Jurkat, Clone E6-1 (cell line): ENCODE results near the gene SPPL2A.

Source experiments
- DNase-seq: peaks from one replicate; pipeline ENCODE4 v3.0.0-alpha.2; 2011; ENCODE audit warnings: low read depth, low spot score
- H3K4me3 ChIP-seq: 2 replicates; pipeline ENCODE4 v1.5.1; 2011; ENCODE audit warnings: mild to moderate bottlenecking, low read length, control low read depth, moderate library complexity

SPPL2A gene

GRCh38 chr15:50777042-50777441 lies 11.5 kb upstream of the SPPL2A start:
- H3K4me3 ChIP-seq = no peak overlapping the region

DNA sequence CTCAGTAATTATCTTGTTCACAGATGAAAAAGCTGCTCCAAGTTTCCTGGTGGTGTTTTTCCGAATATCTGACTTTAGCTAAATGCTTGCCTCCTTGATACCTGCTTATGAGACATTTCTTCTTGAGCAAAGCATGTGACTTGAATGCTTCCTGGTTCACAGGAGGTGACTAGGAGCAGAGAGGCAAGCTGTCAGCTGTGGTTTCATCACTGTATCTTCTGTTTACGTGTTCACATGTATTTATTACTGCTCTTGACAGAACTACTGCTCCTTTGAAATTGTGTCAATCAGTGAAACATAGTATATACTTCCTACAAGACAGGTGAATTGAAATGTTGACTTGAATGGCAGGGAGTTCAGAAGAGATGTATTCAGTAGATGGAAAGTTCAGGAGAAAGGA lies 8.9 kb upstream of the SPPL2A start:
- DNase-seq = peak; percentile 20
- H3K4me3 ChIP-seq = no peak overlapping the region

More at GRCh38 chr15:50777042-50777441, 11.5 kb upstream of the SPPL2A start:
- no peak for DNase-seq

DNA sequence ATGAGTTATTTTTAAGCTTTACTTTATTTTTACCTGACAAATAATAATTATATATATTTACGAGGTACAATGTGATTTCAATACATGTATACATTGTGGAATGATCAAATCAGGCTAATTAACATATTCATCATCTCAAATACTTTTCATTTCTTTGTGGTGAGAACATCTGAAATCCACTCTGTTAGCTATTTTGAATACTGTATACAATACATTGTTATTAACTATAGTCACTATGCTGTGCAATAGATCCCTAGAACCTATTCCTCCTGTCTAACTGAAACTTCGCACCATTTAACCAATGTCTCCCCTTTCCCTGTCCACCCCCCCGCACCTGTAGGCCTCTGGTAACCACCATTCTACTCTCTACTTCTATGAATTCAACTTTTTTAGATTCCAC lies 7.9 kb upstream of the SPPL2A start:
- DNase-seq = no peak
- H3K4me3 ChIP-seq = no peak overlapping the region

- H3K4me3 ChIP-seq = no peak overlapping the region
- DNase-seq = no peak
Observed at GRCh38 chr15:50767332-50767861, 1.9 kb upstream of the SPPL2A start.

DNA sequence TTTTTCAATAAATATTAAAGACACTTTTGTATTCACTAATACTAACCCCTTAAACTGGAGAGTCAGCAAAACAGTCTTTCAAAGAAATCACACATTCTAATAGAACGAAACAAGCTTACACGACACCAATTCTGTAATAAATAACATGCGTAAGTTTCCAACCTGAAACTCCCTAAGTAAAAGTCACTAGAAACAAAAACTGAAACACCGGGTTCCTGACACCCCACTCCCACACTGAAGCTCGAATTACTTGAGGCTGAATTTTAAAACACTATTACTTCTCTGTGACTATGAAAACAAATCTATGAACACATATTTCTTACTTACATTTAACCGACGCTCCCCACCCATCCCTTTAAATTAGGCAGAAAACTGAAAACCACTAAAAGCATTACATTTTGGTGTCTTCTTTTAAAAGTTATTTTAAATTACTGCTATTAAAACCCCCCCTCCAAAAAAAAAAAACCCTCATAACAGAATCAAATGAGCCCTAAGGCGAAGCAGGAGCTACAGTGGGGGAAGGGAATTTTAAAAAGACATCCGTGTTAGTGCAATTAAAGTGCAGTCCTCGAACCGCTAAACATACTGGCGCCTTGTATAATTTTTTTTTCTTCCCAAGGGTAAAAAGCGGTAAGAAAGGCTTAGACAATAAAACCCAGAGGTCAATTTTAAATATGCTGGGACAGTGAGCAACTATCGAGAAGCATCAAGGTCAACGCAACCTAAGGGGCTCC lies 878 bp downstream of the SPPL2A start:
- no peak for DNase-seq
- peak overlapping the region; percentile 84 for H3K4me3 ChIP-seq

GRCh38 chr15:50758712-50759205 lies 6.7 kb downstream of the SPPL2A start:
- no peak for DNase-seq
- H3K4me3 ChIP-seq = no peak overlapping the region

- no peak for DNase-seq
- H3K4me3 ChIP-seq = no peak overlapping the region
Observed at GRCh38 chr15:50753463-50753862, 12.0 kb downstream of the SPPL2A start.

DNA sequence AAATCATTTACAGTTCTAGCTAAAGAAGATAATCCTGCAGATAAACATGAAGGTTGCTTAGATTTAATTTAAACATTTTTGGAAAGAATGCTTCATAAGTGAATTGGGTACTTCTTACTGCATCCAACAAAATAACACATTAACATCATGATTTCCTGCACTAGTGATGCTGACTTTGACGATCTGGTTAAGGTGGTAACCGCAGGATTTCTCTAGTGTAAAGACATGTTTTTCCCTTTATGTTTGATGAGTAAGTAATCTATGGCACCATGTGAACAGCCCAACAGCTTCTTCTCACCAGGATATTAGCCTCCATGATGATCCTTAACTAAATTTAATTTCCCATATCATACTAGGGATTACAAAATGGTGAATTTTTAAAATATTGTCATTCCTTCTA lies 14.1 kb downstream of the SPPL2A start:
- no peak overlapping the region for H3K4me3 ChIP-seq

GRCh38 chr15:50750227-50750705 lies 15.2 kb downstream of the SPPL2A start:
- DNase-seq = no peak
- H3K4me3 ChIP-seq = no peak overlapping the region

More for the DNA sequence above, 14.1 kb downstream of the SPPL2A start:
- no peak for DNase-seq

DNA sequence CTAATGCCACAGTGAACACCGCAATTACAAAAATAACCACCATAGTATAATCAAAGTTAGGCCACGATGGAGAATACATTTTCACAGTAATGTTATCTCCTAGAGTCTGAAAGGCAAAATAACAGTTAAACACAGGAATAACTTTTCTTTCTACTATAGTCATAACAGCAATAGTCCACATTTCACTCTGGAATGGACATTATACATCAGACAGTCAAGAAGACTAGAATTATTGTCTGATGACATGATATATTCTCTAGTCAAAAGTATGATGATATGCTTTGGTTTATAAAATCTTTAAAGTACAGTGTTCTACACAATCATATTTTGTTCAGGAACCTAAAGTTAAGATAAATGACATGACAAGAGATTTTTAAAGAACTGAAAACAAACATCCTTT lies 18.0 kb downstream of the SPPL2A start:
- no peak for DNase-seq
- H3K4me3 ChIP-seq = no peak overlapping the region

DNA sequence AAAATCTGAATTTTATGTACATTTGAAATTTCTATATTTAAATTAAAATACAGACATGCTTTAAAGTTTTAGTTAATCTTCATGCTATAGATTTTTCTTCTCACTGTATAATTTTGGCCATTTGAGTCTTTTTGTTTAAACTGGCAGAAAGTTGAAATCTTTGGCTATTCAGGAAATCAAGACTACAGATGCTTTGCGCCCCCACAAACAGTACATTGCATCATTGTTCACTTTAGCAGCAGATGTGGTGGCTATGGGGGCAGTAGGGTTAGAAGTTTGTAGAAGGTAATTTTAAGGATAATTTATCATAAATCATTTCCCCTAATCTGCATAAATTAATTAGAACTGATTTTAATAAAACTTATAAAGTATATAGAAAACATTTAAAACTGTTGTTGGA lies 20.9 kb downstream of the SPPL2A start:
- no peak for DNase-seq
- no peak overlapping the region for H3K4me3 ChIP-seq

GRCh38 chr15:50740955-50741354 lies 24.6 kb downstream of the SPPL2A start:
- no peak for DNase-seq

GRCh38 chr15:50736823-50737222 lies 28.7 kb downstream of the SPPL2A start:
- H3K4me3 ChIP-seq = no peak overlapping the region
- no peak for DNase-seq

More at GRCh38 chr15:50740955-50741354, 24.6 kb downstream of the SPPL2A start:
- no peak overlapping the region for H3K4me3 ChIP-seq

DNA sequence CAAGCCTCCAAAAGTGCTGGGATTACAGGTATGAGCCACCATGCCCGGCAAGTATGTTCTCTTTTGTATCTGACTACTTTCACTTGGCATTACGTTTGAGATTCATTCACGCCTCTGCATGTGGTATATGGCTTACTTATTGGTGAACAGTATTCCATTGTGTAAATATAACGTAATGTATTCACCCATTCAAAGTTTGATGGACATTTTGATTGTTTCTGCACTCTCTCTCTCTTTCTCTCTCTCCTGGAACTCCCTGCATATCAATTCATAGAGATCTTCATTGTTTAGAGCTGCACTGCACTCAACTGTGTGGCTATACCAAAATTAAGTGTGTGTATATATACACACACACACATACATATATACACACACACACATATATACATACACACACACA lies 30.4 kb downstream of the SPPL2A start:
- no peak for DNase-seq
- H3K4me3 ChIP-seq = no peak overlapping the region

- no peak for DNase-seq
- H3K4me3 ChIP-seq = no peak overlapping the region
Observed at GRCh38 chr15:50726315-50726714, 39.2 kb downstream of the SPPL2A start.

GRCh38 chr15:50718700-50719125 lies 46.8 kb downstream of the SPPL2A start:
- DNase-seq = no peak
- no peak overlapping the region for H3K4me3 ChIP-seq

GRCh38 chr15:50712018-50712417 lies 53.5 kb downstream of the SPPL2A start:
- H3K4me3 ChIP-seq = no peak overlapping the region
- no peak for DNase-seq

- no peak for DNase-seq
- H3K4me3 ChIP-seq = no peak overlapping the region
Observed at GRCh38 chr15:50710585-50710984, 54.9 kb downstream of the SPPL2A start.

DNA sequence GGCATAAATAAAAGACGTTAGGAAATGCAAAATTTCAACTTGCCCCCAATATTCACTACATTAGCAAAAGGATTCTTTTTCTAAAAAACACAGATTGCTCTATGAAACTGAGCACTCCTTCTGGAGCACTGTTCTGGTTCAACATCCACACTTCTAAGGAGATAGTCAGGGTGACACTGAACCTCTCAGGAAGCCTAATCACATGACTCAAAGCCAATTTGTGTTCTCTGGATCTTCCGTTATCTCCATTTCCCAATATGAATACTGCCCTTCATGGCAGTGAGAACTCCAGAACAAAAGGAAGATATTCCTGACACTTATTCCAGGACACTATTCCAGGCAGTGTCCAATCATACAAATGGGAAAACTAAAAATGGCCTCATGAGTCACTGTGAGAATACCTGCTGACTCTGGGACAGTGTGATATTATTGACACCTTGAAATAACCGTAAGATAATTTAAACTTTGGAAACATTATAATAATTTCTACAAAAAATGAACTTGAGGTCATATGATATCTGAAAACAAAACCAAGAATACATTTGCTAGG lies 57.6 kb downstream of the SPPL2A start:
- H3K4me3 ChIP-seq = no peak overlapping the region
- no peak for DNase-seq

GRCh38 chr15:50702762-50703334 lies 62.7 kb downstream of the SPPL2A start:
- DNase-seq = no peak
- no peak overlapping the region for H3K4me3 ChIP-seq
